ENCODE measurements around the gene TMEM163.

GRCh38 chr2:134448650-134449049, 270.1 kb downstream of the TMEM163 start:
- TF ChIP-seq CTCF (IDR thresholded peaks at IDR 0.05) (no peak), POLR2A (IDR thresholded peaks at IDR 0.05) (no peak)
